ENCODE results near the gene SUN2. TPM values are rescaled to one million over a fixed set of nuclear protein-coding genes. Genes with fewer than 3 reads are reported as not detected.

The SUN2 gene
- total RNA-seq, 1 donor from 2014 or later = 472 TPM

- intact Hi-C loops (cut with micrococcal nuclease) = loop anchor here (1.0 to 5.0 kb wide), 6 partner anchors 22 to 768 kb away; partner anchors contain the start of genes ATF4, DNAL4, GTPBP1 and RPL3
Observed at GRCh38 chr22:38754751-38755154, 1.0 kb downstream of the SUN2 start.

GRCh38 chr22:38753948-38754750 lies 1.6 kb downstream of the SUN2 start:
- intact Hi-C loops (cut with micrococcal nuclease) = loop anchor here (1.0 to 5.0 kb wide), 4 partner anchors 21 to 768 kb away; partner anchors contain the start of genes ATF4 and GTPBP1

DNA sequence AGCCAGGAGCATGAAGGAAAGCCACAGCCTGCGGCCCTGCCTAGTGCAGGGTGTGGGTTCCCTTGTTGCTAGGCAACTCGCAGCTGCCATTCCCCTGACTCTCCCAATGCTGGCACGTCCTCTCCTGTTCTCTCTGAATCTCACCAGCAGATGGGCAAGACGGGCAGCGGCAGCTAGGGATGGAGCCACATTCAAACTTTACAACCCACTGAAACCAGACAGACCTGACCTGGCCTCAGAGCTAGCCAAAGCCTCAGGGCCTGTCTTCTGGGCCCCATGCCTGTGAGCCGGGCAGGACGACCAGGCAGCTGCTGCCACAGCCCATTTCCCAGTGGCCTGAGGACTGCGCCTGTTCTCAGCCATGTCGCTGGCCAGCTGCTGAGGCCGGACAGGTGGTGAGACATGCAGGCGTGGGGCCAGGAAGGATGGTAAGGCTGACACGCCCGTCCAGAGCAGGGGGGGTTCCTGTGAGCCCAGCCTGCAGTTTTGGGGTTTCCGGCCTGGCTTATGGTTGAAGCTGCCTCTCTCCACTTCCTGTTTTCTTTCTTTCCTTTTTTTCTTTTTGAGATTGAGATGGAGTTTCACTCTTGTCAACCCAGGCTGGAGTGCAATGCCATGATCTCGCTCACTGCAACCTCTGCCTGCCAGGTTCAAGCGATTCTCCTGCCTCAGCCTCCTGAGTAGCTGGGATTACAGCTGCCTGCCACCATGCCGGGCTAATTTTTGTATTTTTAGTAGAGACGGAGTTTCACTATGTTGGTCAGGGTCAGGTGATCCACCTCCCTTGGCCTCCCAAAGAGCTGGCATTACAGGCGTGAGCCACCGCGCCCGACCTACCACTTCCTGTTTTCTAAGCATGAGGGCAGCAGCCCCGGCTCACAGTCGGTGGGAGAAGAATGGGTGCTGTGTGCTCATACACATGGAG lies 4.1 kb downstream of the SUN2 start:
- intact Hi-C loops (cut with micrococcal nuclease) = loop anchor here (5.0 kb wide), 1 partner anchor 771 kb away; the partner anchor contains the start of gene ATF4

GRCh38 chr22:38751066-38751421 lies 4.8 kb downstream of the SUN2 start:
- intact Hi-C loops (cut with micrococcal nuclease) = loop anchor here (5.0 kb wide), 1 partner anchor 771 kb away; the partner anchor contains the start of gene ATF4

DNA sequence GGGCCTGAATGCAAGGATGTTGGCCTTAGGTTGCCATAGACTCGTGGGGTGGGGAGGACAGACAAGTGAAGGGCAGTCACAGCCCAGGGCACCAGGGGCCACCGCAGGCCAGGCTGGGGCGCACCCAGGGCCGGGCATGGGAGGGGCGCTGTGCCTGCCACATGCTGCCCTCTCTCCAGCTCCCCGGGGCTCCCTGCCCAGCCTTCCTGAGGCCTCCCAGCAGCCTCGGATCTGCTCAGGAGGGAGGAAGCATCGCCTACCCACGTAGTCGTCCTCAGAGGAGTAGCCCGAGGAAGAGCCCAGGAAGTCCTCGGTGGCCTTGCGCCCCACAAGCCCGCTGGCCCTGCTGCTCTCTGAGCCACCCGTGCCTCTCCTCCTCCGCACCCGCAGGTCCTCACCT lies 5.2 kb downstream of the SUN2 start:
- intact Hi-C loops (cut with micrococcal nuclease) = loop anchor here (5.0 kb wide), 1 partner anchor 772 kb away; the partner anchor contains the start of gene ATF4

- intact Hi-C loops (cut with micrococcal nuclease) = loop anchor here (5.0 kb wide), 1 partner anchor 772 kb away; the partner anchor contains the start of gene ATF4
Observed at GRCh38 chr22:38750104-38750503, 5.7 kb downstream of the SUN2 start.

DNA sequence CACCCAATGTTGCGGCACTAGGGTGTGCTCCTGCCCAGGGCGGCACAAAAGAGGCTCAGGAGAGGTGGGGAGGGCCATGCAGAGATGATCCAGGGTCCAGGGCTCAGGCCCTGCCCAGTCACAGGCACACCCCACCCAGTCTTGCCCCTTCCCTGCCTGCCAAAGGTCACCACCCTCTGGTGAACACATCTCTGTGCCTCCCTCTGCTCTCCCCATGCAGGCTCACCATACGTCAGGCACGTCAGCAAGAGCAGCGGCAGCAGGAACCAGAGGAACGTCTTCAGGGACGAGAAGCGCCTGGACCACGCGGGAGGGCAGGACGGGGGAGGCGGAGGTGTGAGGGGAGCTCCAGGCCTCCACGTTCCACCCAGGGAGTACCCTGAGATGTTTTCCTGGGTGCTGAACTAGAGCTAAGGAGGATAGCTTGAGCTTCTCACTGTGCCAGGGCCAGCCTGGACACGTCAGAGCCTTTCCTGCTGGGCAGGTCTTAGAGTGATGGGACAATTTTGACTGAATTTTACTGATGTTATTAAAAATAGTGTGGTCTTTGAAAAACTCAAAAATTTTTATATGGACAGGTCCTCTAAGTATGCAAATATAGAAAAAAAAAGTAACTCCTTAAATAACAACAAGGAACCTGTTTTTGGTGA lies 7.2 kb downstream of the SUN2 start:
- intact Hi-C loops (cut with micrococcal nuclease) = no loop called here

DNA sequence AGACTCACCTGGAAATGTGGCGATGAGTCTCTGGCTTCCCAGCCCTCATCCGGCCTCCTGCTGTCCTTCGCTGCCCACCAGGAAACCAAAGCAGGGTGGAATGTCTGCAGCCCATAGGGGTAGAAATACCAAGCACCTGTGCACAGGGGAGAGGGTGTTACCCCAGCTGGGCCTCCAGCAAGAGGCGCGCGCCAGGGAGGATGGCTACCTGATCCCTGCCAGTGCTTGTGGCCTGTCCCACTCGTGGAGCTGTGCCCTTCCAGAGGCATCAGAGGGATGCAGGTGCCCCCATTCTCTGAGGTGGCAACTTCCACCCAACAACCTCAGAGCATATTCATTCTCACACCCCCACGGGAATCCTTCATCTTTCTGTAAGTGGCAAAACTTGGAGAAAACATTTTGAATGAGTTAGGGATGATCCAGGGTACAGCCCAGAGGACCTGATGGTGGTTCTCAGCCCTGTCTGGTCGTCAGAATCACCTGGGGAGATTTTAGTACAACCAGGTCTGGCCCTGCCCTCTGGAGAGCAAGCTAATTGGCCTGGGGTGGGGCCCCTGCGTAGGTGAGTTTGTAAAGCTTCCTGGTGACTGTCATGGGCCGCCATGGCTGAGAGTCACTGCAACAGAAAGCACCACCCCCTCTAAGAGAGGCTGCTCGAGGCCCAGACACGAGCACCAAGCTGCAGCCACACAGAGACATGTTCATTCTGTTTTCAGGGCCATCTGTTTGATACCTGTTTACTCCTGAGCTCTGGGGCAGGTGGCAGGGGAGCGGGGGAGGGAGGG lies 9.9 kb downstream of the SUN2 start:
- intact Hi-C loops (cut with micrococcal nuclease) = no loop called here

DNA sequence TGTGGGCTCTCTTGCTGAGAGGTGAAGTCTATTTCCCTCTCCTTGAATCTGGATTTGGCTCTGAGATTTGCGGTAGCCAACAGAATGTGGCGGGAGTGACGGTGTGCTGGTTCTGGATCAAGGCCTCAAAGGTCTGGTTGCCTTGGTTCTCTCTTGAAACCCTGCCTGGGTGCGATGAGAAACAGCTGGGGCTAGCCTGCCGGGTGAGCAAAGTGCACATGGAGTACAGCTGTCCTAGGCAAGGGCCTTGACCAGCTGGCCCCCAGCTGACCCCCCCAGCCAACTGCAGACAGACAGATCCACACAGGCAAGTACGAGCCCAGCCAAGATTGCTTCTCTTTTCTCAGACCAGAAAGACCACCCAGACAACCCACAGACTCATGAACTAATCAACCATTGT lies 10.8 kb downstream of the SUN2 start:
- intact Hi-C loops (cut with micrococcal nuclease) = no loop called here

DNA sequence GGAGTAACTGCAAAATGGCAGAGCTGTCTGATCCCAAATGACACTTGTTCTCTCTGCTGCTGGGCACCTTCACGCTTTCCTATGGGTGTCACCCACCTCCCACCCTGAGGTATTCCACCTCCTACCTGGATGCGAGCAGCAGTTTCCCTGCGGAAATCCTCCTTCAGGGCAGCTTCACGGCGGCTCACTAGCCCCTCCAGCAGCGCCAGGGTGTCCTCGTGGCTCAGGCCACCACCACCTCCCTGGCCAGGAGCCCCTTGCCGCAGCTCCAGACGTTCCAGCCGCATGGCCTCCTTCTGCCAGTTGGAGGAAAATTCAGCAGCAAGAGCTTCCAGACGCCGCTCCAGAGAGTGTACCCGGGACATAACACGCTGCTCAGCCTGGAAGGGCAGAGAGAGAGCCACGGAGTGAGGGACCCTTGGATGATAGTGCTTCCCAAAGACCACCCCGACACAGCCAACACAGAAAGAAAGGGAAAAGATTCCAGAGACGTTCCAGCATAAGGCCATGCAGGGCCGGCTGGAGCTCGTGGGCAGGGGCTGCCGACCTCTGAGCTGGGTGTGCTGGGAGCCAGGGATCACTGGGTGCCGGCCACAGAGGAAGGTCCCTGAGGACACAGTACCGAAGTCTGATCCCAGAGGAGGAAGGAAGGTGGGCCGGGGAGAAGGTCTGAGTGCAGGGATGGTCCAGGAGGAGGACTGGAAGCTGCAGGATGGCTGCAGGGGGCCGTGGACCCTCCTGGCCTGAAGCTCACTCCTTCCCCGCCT lies 13.4 kb downstream of the SUN2 start:
- intact Hi-C loops (cut with micrococcal nuclease) = no loop called here

- intact Hi-C loops (cut with micrococcal nuclease) = no loop called here
Observed at GRCh38 chr22:38741576-38741975, 14.2 kb downstream of the SUN2 start.

- intact Hi-C loops (cut with micrococcal nuclease) = no loop called here
Observed at GRCh38 chr22:38741166-38741565, 14.6 kb downstream of the SUN2 start.

DNA sequence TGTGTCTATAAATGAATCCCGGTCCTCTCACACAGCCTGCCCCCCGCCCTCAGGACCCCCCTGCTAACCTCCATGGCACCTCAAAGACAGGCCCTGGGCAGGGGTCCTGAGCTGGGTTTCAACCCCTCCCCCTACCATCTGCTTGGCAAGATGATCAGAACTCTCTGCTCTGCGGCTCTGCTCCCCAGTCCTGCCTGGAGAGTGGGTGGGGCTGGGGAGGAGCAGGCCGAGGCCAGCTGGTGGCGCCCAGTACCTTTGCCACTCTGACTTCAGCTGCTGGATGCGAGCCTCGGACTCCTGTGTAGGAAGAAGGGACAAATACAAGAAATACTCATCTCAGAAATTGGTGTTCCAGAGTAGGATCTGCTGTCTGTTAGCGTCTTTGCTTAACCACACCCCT lies 15.0 kb downstream of the SUN2 start:
- intact Hi-C loops (cut with micrococcal nuclease) = no loop called here

DNA sequence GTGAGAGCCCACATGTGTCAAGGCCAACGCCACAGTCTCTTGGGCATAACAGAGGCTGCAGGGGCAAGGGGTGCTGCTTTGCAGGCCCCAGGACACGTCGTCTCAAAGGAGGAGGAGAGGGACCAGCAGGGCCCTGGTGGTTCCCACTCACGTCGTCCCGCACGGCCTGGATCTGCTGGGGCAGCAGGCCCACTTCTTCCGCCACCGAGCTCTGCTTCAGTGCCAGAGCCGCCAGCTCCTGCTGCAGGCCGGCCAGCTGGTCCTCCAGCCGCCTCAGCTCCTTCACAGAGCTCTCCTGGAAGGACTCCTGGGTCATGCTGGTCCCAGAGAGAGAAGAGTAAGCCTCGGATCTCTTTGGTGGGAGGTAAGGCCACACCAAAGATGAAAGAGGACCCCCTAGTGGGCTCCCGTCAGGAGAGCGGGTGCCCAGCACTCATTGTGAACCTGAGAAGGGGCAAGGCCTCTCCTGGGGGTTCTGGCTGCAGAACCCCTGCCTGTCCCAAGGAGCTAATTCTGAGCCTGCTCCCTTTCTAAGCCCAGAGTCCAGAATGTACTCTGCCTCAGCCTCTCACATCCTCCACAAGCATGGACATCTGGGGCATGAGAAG lies 15.6 kb downstream of the SUN2 start:
- intact Hi-C loops (cut with micrococcal nuclease) = no loop called here

GRCh38 chr22:38739300-38740055 lies 16.3 kb downstream of the SUN2 start:
- intact Hi-C loops (cut with micrococcal nuclease) = no loop called here

DNA sequence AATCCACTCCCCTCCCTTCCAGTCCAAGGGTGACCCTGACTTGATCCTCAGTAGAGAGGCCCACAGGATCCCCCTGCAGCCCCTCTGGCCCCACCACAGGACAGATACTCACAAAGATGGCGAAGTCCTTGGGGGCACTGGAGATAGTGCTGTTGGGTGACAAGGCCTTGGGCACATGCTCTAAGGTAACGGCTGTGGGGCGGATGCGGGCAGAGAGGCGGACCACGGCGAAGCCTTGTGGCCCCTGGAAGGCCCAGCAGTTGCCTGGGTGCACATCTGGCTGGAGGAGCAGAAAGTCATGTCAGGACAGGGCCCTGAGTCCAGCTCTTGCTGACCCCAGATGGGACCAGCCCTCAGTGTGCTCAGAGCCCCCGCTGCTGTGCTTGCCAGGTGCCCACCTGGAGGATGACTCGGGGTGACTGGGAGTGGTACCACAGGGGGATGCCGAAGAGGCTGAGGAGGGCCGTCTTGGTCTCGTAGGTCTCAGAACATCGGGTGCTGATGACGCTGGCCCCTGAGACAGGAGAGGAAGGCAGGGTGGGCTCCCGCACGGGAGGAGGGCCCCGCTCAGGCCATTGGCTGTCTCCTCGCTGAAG lies 17.2 kb downstream of the SUN2 start:
- intact Hi-C loops (cut with micrococcal nuclease) = no loop called here

GRCh38 chr22:38737302-38738060 lies 18.3 kb downstream of the SUN2 start:
- intact Hi-C loops (cut with micrococcal nuclease) = no loop called here

DNA sequence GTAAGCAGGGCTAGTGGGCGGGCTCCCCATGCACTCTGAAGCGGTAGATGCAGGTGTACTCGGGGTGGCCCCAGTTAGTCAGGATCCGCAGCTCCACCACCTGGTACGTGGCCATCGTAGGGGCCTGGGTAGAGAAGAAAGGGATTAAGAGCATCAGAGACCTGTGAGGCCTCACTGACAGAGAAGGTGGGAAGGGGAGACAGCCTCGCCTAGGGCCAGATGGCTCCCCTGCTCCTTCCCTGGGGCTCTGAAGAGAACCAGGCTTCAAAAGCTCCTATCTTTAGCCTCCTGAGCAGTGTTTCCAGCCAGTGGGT lies 19.6 kb downstream of the SUN2 start:
- intact Hi-C loops (cut with micrococcal nuclease) = no loop called here
